ENCODE measurements around the gene CACNA1G.

DNA sequence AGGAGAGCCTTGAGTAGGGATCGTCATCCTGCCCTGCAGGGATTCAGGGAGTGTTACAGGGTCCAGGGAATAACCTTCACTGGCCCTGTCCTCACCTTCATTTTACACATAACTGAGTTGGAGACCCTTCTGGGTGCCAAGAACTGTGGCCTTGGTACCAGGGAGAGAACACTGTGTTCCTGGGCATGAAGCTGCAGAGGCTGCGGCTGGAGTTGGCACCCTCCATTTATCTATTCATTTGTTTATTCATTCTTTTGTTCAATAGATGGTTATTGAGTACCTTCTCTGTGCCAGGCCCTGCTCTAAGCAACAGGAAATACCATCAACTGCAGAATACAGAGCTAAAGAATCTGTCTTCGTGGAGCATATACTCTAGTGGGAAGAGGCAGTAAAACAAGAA lies 80.8 kb downstream of the CACNA1G start:
- TF ChIP-seq, protein P1, sequence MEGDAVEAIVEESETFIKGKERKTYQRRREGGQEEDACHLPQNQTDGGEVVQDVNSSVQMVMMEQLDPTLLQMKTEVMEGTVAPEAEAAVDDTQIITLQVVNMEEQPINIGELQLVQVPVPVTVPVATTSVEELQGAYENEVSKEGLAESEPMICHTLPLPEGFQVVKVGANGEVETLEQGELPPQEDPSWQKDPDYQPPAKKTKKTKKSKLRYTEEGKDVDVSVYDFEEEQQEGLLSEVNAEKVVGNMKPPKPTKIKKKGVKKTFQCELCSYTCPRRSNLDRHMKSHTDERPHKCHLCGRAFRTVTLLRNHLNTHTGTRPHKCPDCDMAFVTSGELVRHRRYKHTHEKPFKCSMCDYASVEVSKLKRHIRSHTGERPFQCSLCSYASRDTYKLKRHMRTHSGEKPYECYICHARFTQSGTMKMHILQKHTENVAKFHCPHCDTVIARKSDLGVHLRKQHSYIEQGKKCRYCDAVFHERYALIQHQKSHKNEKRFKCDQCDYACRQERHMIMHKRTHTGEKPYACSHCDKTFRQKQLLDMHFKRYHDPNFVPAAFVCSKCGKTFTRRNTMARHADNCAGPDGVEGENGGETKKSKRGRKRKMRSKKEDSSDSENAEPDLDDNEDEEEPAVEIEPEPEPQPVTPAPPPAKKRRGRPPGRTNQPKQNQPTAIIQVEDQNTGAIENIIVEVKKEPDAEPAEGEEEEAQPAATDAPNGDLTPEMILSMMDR (optimal IDR thresholded peaks at IDR 0.05 in 1 of 3, IDR thresholded peaks at IDR 0.05 in 1 of 3, conservative IDR thresholded peaks at IDR 0.05 in 1 of 3; ENCODE audit: extremely low read depth in 1 of 3, insufficient read depth in 2 of 3, low read length in 3 of 3), result no peak
- no peak for TF ChIP-seq EZH2 (IDR thresholded peaks at IDR 0.05; ENCODE audit: low read length)
